ENCODE data around the gene KCNQ2. TPM values are rescaled to one million over a fixed set of nuclear protein-coding genes. Genes with fewer than 3 reads are reported as not detected.
A peak's percentile ranks its signal among the peaks of the same experiment; 100 is the strongest.

Gene KCNQ2
- polyA plus RNA-seq, 3 donors: not detected

GRCh38 chr20:63433351-63433750 is 39.1 kb downstream of the KCNQ2 start:
- Mint-ChIP-seq H3K4me1 (peaks cover 7% of the 10 kb centered on the region), H3K27ac (no peak overlapping the region), H3K36me3 (no peaks in the 10 kb centered on the region), H3K27me3 (ENCODE audit: low read depth in 3 of 3) (peaks cover 0 to 21% (median 9%) of the 10 kb centered on the region in 3 donors), H3K9me3 (no peaks in the 10 kb centered on the region), H3K4me3 (peak overlapping the region in 1 of 2 donors; percentile 26)
- no peaks in the 10 kb centered on the region for H4K20me1 ChIP-seq (ENCODE audit: insufficient read depth, low read length)
- peaks cover 0 to 9% of the 10 kb centered on the region in 2 donors for H3K9me3 ChIP-seq (replicated peaks in 1 of 2; ENCODE audit: control insufficient read depth in 1 of 2, insufficient read depth in 1 of 2, low read length in 2 of 2)
- H3K27ac ChIP-seq (ENCODE audit: low read depth in 1 of 2, low read length in 2 of 2): no peak overlapping the region
- TF ChIP-seq, protein P1, sequence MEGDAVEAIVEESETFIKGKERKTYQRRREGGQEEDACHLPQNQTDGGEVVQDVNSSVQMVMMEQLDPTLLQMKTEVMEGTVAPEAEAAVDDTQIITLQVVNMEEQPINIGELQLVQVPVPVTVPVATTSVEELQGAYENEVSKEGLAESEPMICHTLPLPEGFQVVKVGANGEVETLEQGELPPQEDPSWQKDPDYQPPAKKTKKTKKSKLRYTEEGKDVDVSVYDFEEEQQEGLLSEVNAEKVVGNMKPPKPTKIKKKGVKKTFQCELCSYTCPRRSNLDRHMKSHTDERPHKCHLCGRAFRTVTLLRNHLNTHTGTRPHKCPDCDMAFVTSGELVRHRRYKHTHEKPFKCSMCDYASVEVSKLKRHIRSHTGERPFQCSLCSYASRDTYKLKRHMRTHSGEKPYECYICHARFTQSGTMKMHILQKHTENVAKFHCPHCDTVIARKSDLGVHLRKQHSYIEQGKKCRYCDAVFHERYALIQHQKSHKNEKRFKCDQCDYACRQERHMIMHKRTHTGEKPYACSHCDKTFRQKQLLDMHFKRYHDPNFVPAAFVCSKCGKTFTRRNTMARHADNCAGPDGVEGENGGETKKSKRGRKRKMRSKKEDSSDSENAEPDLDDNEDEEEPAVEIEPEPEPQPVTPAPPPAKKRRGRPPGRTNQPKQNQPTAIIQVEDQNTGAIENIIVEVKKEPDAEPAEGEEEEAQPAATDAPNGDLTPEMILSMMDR (IDR thresholded peaks at IDR 0.05): no peak
- DNase-seq: no peak
- intact Hi-C loops (cut with micrococcal nuclease): no loop called here
- H3K36me3 ChIP-seq (replicated peaks in 1 of 2; ENCODE audit: control insufficient read depth in 1 of 2, insufficient read depth in 2 of 2, low read length in 2 of 2): no peaks in the 10 kb centered on the region
- no peaks in the 10 kb centered on the region for H3K79me2 ChIP-seq (ENCODE audit: insufficient read depth, low read length)
- H3K4me2 ChIP-seq (replicated peaks; ENCODE audit: extremely low read depth, low read length, poor library complexity, severe bottlenecking): no peak overlapping the region
- no peak overlapping the region for H3K4me3 ChIP-seq (replicated peaks in 1 of 3; ENCODE audit: low read depth in 2 of 3, low read length in 3 of 3)
- H3K9ac ChIP-seq (ENCODE audit: insufficient read depth, low read length, poor library complexity, severe bottlenecking): no peak overlapping the region
- H2AFZ ChIP-seq (ENCODE audit: insufficient read depth, low read depth, low read length, poor library complexity, severe bottlenecking): no peak overlapping the region
- peaks cover 5 to 8% of the 10 kb centered on the region in 2 donors for H3K4me1 ChIP-seq (ENCODE audit: control insufficient read depth in 1 of 2, insufficient read depth in 2 of 2, low read length in 2 of 2)
- H3K27me3 ChIP-seq (ENCODE audit: control insufficient read depth in 2 of 2, insufficient read depth in 2 of 2, low read length in 2 of 2): no peaks in the 10 kb centered on the region
- 86% methylated on average over 6 of the region's 18 CpGs for whole genome bisulfite sequencing (ENCODE audit: insufficient coverage)

- Histone ChIP-seq H3K4me3 (replicated peaks in 1 of 3; ENCODE audit: low read depth in 2 of 3, low read length in 3 of 3) (no peak overlapping the region), H3K9me3 (replicated peaks in 1 of 2; ENCODE audit: control insufficient read depth in 1 of 2, insufficient read depth in 1 of 2, low read length in 2 of 2) (peaks cover 0 to 9% of the 10 kb centered on the region in 2 donors), H3K4me1 (ENCODE audit: control insufficient read depth in 1 of 2, insufficient read depth in 2 of 2, low read length in 2 of 2) (peaks cover 5 to 8% of the 10 kb centered on the region in 2 donors), H4K20me1 (ENCODE audit: insufficient read depth, low read length) (no peaks in the 10 kb centered on the region), H3K27me3 (ENCODE audit: control insufficient read depth in 2 of 2, insufficient read depth in 2 of 2, low read length in 2 of 2) (no peaks in the 10 kb centered on the region), H2AFZ (ENCODE audit: insufficient read depth, low read depth, low read length, poor library complexity, severe bottlenecking) (no peak overlapping the region), H3K9ac (ENCODE audit: insufficient read depth, low read length, poor library complexity, severe bottlenecking) (peak overlapping the region; percentile 8), H3K79me2 (ENCODE audit: insufficient read depth, low read length) (no peaks in the 10 kb centered on the region), H3K36me3 (replicated peaks in 1 of 2; ENCODE audit: control insufficient read depth in 1 of 2, insufficient read depth in 2 of 2, low read length in 2 of 2) (no peaks in the 10 kb centered on the region), H3K4me2 (replicated peaks; ENCODE audit: extremely low read depth, low read length, poor library complexity, severe bottlenecking) (no peak overlapping the region), H3K27ac (ENCODE audit: low read depth in 1 of 2, low read length in 2 of 2) (no peak overlapping the region)
- no peaks in the 10 kb centered on the region for H3K36me3 Mint-ChIP-seq
- TF ChIP-seq, protein P1 (IDR thresholded peaks at IDR 0.05): no peak
- no peak overlapping the region for H3K27ac Mint-ChIP-seq
- WGBS (ENCODE audit: insufficient coverage): 96% methylated on average over 13 of the region's 16 CpGs
- H3K9me3 Mint-ChIP-seq: no peaks in the 10 kb centered on the region
- no peak for DNase-seq
- peaks cover 0 to 21% (median 7%) of the 10 kb centered on the region in 3 donors for H3K27me3 Mint-ChIP-seq (ENCODE audit: low read depth in 3 of 3)
- intact Hi-C loops (cut with micrococcal nuclease): no loop called here
- no peak overlapping the region for H3K4me3 Mint-ChIP-seq
- peaks cover 7% of the 10 kb centered on the region for H3K4me1 Mint-ChIP-seq
Observed at GRCh38 chr20:63432577-63433325, 39.7 kb downstream of the KCNQ2 start.
